AG09309 (cell line): ENCODE measurements around the gene CD244.

Experiments used
- DNase-seq: peaks from one replicate; pipeline ENCODE4 v3.0.0-alpha.2; 2010; ENCODE audit warnings: low read depth
- H3K4me3 ChIP-seq: 2 replicates; pipeline ENCODE4 v1.5.1; 2011; ENCODE audit warnings: mild to moderate bottlenecking, low read depth, low read length, moderate library complexity; ENCODE audit not compliant: control insufficient read depth
- CTCF ChIP-seq: IDR thresholded peaks from 2 replicates; pipeline ENCODE4 v1.5.1; 2011; ENCODE audit warnings: mild to moderate bottlenecking, low read depth, low read length, inconsistent platforms; ENCODE audit not compliant: insufficient read depth, control insufficient read depth; ENCODE audit errors: missing control alignments

The CD244 gene

GRCh38 chr1:160800645-160801408, 61.9 kb downstream of the CD244 start:
- TF ChIP-seq CTCF: no peak
- H3K4me3 ChIP-seq: no peak overlapping the region
- DNase-seq: no peak

- no peak overlapping the region for H3K4me3 ChIP-seq
Observed at GRCh38 chr1:160800142-160800541, 62.5 kb downstream of the CD244 start.

GRCh38 chr1:160799641-160800040, 63.0 kb downstream of the CD244 start:
- DNase-seq: no peak
- H3K4me3 ChIP-seq: no peak overlapping the region
- no peak for TF ChIP-seq CTCF

More at GRCh38 chr1:160800142-160800541, 62.5 kb downstream of the CD244 start:
- no peak for DNase-seq
- TF ChIP-seq CTCF: no peak

GRCh38 chr1:160798439-160798838, 64.2 kb downstream of the CD244 start:
- H3K4me3 ChIP-seq: no peak overlapping the region
- no peak for DNase-seq
- no peak for TF ChIP-seq CTCF

- H3K4me3 ChIP-seq: no peak overlapping the region
- no peak for TF ChIP-seq CTCF
- DNase-seq: no peak
Observed at GRCh38 chr1:160797861-160798273, 64.8 kb downstream of the CD244 start.

- TF ChIP-seq CTCF: no peak
- no peak for DNase-seq
- no peak overlapping the region for H3K4me3 ChIP-seq
Observed at GRCh38 chr1:160797271-160797709, 65.4 kb downstream of the CD244 start.
